Activated CD8-positive, alpha-beta T cell treated with anti-CD3 and anti-CD28 coated beads for 36 hours (primary cell): ENCODE data around the gene TCTN1. TPM values are rescaled to one million over a fixed set of nuclear protein-coding genes. Genes with fewer than 3 reads are reported as not detected.

ENCODE experiments used
- ATAC-seq: fragments of 200-7000 bp; cut with Tn5 transposase; one replicate; pipeline ENCODE4 v1.10.0; 2021; ENCODE audit warnings: mild to moderate bottlenecking, moderate library complexity
- CTCF ChIA-PET: fragments of 350-600 bp; sonication (Branson Sonifier 250); formaldehyde crosslinking; loops from one replicate; lab custom pipeline; 2021; ENCODE audit warnings: antibody characterized with exemption; lab: Charles Lee
- POLR2A ChIA-PET: fragments of 350-600 bp; sonication (Branson Sonifier 250); formaldehyde crosslinking; loops from one replicate; lab custom pipeline; 2021; ENCODE audit warnings: antibody characterized with exemption; lab: Charles Lee
- DNase-seq: peaks from one replicate; pipeline ENCODE4 v3.0.0-alpha.2; 2020
- H3K27ac Mint-ChIP-seq: one replicate; pipeline ENCODE4 v1.8.0; 2021; ENCODE audit warnings: mild to moderate bottlenecking, mixed read lengths
- H3K27me3 Mint-ChIP-seq: one replicate; pipeline ENCODE4 v1.8.0; 2021; ENCODE audit warnings: mixed read lengths
- H3K36me3 Mint-ChIP-seq: one replicate; pipeline ENCODE4 v1.8.0; 2021; ENCODE audit warnings: low read depth, mixed read lengths
- H3K4me1 Mint-ChIP-seq: one replicate; pipeline ENCODE4 v1.8.0; 2021; ENCODE audit warnings: low read depth, mixed read lengths
- H3K4me3 Mint-ChIP-seq: one replicate; pipeline ENCODE4 v1.8.0; 2021; ENCODE audit warnings: mild to moderate bottlenecking, moderate library complexity, mixed read lengths
- H3K9me3 Mint-ChIP-seq: one replicate; pipeline ENCODE4 v1.8.0; 2021; ENCODE audit warnings: mixed read lengths
- CTCF ChIP-seq: fragments of 200-600 bp; IDR thresholded peaks from one replicate; pipeline ENCODE4 v1.8.0; 2022; ENCODE audit warnings: antibody characterized with exemption, mild to moderate bottlenecking
- intact Hi-C: fragments of 100-400 bp; cut with micrococcal nuclease; formaldehyde crosslinking; loops from one replicate; pipeline ENCODE4 v1.10.0; 2022
- total RNA-seq, 2 experiments: library from RNA; stranded (reverse); gene quantifications; one replicate each; pipeline ENCODE4 v1.2.3, GENCODE V29; 2021

TCTN1 gene
- total RNA-seq, 2 experiments from 2014 or later: 7.9 to 8.6 TPM

DNA sequence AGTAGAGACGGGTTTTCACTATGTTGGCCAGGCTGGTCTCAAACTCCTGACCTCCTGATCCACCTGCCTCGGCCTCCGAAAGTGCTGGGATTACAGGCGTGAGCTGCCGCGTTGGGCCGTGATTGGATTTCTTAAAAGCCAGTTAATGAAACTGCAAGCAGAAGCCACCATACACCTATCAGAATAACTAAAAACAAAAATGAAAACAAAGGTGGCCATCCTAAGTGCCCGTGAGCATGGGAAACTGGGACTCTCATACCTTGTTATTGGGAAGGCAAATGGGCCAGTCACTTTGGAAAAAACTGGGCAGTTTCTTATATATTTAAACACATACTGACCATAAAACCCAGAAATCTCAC is 7.7 kb upstream of the TCTN1 start:
- DNase-seq (no peak), ATAC-seq (no peak)
- no peaks in the 10 kb centered on the region for H3K9me3 Mint-ChIP-seq
- ChIA-PET CTCF (interaction anchor here (1.0 to 7.3 kb wide), 6 partner anchors 14 to 288 kb away, joined by 4 to 163 read pairs (median 11); partner anchors contain the start of genes ARPC3, FAM216A and GPN3), POLR2A (interaction anchor here (0.7 to 1.1 kb wide), 2 partner anchors 8 to 138 kb away, joined by 3 to 4 read pairs; partner anchors contain the start of genes FAM216A and TCTN1)
- intact Hi-C loops: no loop called here
- H3K4me3 Mint-ChIP-seq: peak overlapping the region; percentile 81
- no peak for TF ChIP-seq CTCF
- peaks cover 5% of the 10 kb centered on the region for H3K4me1 Mint-ChIP-seq
- H3K27ac Mint-ChIP-seq: peak overlapping the region; percentile 86
- no peaks in the 10 kb centered on the region for H3K27me3 Mint-ChIP-seq
- no peaks in the 10 kb centered on the region for H3K36me3 Mint-ChIP-seq

DNA sequence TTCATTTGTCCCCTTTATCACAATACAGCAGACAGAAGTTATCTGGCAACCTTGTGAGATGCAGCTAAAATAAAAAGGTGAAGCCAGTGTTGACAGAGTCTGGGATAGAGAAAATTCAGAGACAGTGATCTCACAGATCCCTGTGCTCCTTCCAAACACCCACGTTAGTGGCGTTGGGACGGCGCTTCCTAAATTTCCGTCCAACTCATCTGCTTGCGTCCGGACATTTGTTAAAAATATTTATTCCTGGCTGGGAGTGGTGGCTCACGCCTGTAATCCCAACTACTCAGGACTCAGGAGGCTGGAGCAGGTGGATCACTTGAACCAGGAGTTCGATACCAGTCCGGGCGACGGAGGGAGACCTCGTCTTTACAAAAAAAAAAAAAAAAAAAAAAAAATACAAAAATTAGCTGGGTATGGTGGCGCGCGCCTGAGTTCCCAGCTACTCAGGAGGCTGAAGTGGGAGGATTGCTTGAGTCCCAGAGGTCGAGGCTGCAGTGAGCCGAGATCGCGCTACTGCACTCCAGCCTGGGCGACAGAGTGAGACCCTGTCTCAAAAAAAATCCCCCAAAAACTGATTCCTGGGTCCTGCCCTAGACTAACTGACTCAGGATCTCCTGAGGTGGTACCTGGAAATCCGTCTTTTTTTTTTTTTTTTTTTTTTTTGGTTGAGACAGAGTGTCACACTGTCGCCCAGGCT is 708 bp upstream of the TCTN1 start:
- Mint-ChIP-seq H3K4me3 (peak overlapping the region; percentile 83), H3K4me1 (peaks cover 10% of the 10 kb centered on the region), H3K27me3 (no peaks in the 10 kb centered on the region), H3K27ac (peak overlapping the region; percentile 86), H3K36me3 (no peaks in the 10 kb centered on the region), H3K9me3 (no peaks in the 10 kb centered on the region)
- no peak for TF ChIP-seq CTCF
- ChIA-PET POLR2A (interaction anchor here (0.6 to 1.8 kb wide), 9 partner anchors 11 to 163 kb away, joined by 3 to 6 read pairs (median 3); partner anchors contain the start of genes ARPC3, FAM216A and GPN3), CTCF (interaction anchor here (0.7 to 7.0 kb wide), 9 partner anchors 12 to 214 kb away, joined by 3 to 53 read pairs (median 4); partner anchors contain the start of gene ARPC3)
- intact Hi-C loops: no loop called here
- ATAC-seq (no peak), DNase-seq (no peak)

DNA sequence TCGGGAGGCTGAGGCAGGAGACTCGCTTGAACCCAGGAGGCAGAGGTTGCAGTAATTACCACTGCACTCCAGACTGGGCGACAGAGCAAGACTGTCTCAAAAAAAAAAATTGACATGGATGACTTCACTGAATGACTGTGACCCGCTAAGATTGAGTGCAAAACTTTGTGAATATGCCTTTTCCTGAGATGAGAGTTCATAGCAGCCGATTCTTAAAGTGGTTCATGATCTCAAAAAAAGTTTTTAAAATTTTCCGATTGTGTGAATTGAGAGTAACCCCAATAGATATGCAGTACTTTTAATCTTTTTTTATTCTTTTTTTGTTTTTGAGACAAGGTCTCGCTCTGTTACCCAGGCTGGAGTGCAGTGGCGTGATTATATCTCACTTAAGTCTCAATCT is 1.2 kb downstream of the TCTN1 start:
- Mint-ChIP-seq H3K4me1 (peaks cover 21% of the 10 kb centered on the region), H3K9me3 (no peaks in the 10 kb centered on the region), H3K27me3 (no peaks in the 10 kb centered on the region), H3K36me3 (no peaks in the 10 kb centered on the region), H3K27ac (no peak overlapping the region), H3K4me3 (peak overlapping the region; percentile 83)
- ATAC-seq (no peak), DNase-seq (no peak)
- TF ChIP-seq CTCF: no peak
- ChIA-PET POLR2A (interaction anchor here (0.7 to 1.8 kb wide), 5 partner anchors 30 to 147 kb away, joined by 3 to 6 read pairs (median 4); partner anchors contain the start of genes FAM216A and GPN3), CTCF (interaction anchor here (0.6 to 7.0 kb wide), 7 partner anchors 9 to 212 kb away, joined by 3 to 53 read pairs (median 5); partner anchors contain the start of gene ARPC3)
- intact Hi-C loops: no loop called here

- TF ChIP-seq CTCF: no peak
- Mint-ChIP-seq H3K36me3 (no peaks in the 10 kb centered on the region), H3K9me3 (no peaks in the 10 kb centered on the region), H3K27ac (no peak overlapping the region), H3K27me3 (no peaks in the 10 kb centered on the region), H3K4me3 (no peak overlapping the region), H3K4me1 (peaks cover 23% of the 10 kb centered on the region)
- ChIA-PET CTCF (interaction anchor here (1.1 to 7.0 kb wide), 5 partner anchors 15 to 211 kb away, joined by 3 to 53 read pairs (median 4); partner anchors contain the start of gene ARPC3), POLR2A (interaction anchor here (1.1 to 1.2 kb wide), 2 partner anchors 72 to 85 kb away, joined by 3 to 4 read pairs; no protein-coding TSS in a partner anchor)
- intact Hi-C loops: no loop called here
- DNase-seq: no peak
- ATAC-seq: no peak
These were observed 2.7 kb downstream of the TCTN1 start for GRCh38 chr12:110616471-110617115.
